Fibroblast of peridontal ligament (primary cell): ENCODE results near the gene NFKBIL1.
A peak's percentile ranks its signal among the peaks of the same experiment; 100 is the strongest.
"Not testable (repeated sequence)": the region's sequence is repeated elsewhere in the genome, so short reads cannot be mapped to it uniquely, and the experiment has no call there.

ENCODE experiments used
- DNase-seq: peaks from one replicate; pipeline ENCODE4 v3.0.0-alpha.2; 2010; ENCODE audit errors: extremely low read depth

Gene NFKBIL1, protein sequence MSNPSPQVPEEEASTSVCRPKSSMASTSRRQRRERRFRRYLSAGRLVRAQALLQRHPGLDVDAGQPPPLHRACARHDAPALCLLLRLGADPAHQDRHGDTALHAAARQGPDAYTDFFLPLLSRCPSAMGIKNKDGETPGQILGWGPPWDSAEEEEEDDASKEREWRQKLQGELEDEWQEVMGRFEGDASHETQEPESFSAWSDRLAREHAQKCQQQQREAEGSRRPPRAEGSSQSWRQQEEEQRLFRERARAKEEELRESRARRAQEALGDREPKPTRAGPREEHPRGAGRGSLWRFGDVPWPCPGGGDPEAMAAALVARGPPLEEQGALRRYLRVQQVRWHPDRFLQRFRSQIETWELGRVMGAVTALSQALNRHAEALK

DNA sequence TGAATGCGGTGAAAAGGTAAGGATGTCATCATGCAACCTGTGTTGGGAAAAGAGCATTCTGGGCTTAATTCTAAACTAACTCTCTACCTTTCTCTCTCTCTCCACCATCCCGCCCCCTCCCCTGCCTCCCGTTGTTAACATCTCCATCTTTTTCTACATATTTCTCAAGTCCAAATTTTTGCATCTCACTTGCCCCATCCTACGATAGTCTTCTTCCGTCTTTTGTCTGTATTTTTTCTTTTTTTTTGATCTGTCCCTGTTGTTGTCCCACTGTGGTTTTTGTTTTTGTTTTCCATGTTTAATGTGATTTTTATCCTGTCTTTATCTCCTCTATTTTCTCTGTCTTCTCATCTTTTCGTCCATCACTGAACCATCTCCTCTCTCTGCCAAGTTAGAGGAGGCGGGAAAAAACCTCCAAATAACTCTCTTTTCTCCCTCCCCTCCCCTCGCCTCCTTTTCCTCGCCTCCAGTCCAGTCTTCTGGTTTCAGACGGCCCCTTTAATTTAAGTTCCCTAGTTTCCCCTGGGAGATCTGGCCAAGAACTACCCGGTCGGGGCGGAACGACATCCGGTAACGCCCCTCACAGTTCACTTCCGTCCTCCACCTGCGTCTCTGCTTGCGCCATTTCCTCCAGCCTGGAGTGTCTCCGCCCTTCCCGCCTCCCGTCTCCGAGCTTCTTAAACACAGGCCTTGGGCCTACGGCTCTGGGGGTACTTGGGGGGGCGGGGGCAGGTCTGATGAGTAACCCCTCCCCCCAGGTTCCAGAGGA is at the start of gene NFKBIL1:
Gene NFKBIL1, plus strand, starts transcription at position 651 of the 769 bp plus-strand sequence. Its CDS starts 87 bp downstream, at position 738.
- peak; percentile 99 for DNase-seq

DNA sequence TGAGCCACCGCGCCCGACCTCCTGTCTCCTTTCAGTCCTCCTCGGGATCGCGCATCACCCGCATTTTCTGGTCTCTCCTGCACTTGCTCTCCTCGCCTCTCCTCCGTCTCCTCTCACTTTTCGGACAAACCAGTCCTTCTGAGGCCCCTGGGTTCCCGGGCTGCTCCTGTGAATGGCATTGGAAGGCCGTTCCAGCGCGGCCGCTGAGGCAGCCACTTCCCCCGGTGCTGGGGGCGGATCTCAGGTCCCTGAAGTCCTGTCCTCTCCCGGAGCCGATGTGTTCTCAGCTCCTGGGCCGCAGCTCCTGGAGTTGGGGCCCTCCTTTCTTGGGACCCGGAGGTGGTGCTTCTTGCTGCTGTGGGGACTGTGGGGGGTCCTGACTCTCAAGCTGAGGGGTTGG is 48.7 kb upstream of the NFKBIL1 start:
- DNase-seq: no peak

DNA sequence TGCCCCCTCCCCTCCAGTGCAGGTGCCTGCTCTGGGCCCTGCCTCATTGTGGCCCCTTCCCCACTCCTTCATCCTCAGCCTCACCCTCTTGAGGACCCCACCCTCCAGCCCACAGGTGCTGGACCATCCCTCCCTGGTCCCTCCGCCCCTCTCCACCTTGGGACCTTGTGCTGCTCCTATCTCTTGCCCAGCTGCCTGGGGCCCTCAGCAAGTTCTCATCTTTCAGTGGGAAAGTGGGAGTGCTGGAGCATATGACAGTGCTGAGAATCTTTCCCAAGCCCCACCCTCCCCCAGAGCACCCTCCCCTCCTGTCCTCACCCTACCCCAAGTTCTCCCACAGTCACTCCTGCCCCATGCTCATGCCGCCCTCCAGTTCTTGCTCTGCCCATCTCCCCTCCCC is 47.8 kb upstream of the NFKBIL1 start:
- not testable (repeated sequence) for DNase-seq

DNA sequence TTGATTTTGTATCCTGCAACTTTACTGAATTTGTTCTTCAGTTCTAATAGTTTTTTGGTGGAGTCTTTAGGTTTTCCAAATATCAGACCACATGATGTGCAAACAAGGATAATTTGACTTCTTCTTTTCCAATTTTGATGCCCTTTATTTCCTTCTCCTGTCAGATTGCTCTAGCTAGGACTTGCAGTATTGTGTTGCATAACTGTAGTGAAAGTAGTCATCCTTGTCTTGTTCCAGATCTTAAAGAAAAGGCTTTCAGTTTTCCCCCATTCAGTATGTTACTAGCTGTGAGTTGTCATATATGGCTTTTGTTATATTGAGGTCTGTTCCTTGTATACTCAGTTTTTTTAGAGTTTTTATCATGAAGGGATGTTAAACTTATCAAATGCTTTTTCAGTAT is 44.8 kb upstream of the NFKBIL1 start:
- peak; percentile 35 for DNase-seq

DNA sequence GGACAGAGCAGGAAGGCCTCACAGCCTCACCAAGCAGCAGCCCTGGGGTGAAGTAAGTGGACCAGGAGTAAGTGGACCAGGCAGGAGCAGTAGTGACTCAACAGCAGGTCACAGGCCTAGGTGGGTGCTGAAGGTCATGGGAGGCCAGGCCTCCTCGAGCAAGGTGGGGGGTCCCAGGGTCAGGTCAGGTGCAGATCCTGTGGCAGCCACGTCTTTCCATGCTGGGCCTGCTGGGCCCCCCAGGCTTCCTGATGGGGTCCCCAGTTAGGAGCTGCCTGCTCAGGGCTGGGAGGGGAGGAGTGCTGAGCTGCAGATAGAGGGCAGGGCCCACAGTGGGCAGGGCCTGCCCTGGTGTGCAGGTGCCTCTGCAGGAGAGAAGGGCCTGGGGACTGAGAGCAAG is 38.4 kb upstream of the NFKBIL1 start:
- DNase-seq: not testable (repeated sequence)

DNA sequence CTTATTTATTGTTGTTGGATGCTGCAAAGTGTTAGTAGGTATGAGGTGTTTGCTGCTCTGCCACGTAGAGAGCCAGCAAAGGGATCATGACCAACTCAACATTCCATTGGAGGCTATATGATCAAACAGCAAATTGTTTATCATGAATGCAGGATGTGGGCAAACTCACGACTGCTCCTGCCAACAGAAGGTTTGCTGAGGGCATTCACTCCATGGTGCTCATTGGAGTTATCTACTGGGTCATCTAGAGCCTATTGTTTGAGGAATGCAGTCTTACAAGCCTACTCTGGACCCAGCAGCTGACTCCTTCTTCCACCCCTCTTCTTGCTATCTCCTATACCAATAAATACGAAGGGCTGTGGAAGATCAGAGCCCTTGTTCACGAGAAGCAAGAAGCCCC is 37.4 kb upstream of the NFKBIL1 start:
- no peak for DNase-seq

DNA sequence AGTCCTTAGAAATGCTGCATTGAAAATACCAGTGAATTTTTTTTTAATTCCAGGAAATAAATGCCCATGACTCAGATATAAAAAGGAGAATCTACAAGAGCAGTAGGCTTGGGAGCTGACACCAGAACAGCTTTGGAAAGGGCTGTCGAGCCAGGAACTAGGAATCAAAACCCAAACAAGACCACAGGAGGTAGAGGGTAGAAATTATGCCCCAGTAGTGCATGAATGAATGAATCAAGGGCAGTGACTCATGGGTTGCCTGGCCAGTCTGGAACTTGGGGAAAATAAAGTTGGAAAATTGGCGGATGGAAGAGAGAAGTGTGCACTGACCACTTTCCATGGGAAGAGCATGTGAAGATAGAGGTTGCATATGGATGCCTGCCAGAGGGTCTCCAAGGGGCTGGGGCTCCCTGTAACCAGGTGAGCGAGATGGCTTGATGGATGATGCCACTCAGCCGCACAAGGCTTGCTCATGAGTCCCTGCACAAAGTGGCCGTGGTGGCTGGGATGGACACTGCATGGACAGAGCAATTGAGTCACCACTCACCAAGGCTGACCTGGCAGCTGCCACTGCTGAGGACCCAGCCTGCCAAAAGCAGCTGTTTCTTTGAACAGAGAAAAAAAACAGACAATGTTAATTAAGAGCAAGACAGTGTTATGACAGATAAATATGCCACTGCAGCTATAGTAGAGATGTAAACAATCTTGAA is 33.8 kb upstream of the NFKBIL1 start:
- no peak for DNase-seq

DNA sequence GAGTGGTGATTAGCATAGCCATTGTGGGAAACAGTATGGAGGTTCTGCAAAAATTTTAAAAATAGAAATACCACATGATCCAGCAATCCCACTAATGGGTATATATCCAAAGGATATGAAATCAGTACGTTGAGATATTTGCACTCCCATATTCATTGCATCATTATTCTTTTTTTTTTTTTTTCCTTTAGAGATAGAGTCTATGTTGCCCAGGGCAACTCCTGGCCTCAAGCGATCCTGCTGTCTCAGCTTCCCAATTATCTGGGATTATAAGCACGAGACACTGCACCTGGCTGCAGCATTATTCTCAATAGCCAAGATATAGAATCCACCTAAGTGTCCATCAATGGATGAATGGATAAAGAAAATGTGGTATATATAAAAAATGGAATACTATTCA is 25.6 kb upstream of the NFKBIL1 start:
- DNase-seq: no peak

DNA sequence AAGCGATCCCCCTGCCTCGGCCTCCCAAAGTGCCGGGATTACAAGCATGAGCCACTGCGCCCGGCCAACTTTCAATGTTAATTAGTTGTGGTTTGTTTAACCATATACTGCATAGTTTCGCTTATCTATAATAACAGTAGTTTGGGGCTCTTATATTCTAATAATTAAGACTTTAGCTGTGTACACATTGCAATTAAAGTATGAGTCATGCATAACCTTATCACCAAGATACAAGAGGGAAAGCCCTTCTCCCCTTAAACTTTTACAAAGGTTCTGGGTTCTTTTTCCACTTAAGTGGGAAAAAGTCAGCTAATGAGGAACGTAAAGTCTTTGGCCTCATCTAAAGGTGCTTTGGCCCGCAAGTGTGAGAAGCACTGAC is 21.9 kb upstream of the NFKBIL1 start:
- no peak for DNase-seq

DNA sequence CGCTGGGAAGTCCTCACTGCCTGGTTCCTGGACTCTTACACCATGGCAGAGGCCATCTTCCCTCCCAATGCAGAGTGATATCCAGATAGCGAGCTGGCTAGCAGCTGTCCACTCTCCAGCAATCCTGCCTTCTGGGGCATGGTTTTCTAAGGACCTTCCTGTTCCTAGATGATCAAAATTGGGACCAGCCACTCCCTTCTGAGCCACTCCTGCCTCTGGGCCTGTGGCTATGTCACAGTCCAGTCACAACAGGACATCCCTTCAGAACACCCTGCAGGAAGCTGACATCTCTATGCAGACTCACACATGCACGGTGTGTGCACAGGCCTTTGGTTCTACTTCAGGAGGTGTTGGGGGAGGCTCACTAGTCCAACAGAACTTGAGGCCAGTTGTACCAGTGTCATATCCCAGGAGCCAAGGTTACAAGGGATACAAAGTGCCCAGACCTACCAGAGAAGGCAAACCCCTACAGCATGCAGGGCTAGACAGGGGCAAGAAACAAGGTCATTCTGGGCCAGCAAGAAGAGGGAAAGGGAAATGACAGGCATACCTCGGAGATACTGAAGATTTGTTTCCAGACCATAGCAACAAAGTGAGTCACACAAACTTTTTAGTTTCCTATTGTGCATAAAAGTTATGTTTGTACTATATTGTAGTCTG is 21.3 kb upstream of the NFKBIL1 start:
- DNase-seq: no peak

DNA sequence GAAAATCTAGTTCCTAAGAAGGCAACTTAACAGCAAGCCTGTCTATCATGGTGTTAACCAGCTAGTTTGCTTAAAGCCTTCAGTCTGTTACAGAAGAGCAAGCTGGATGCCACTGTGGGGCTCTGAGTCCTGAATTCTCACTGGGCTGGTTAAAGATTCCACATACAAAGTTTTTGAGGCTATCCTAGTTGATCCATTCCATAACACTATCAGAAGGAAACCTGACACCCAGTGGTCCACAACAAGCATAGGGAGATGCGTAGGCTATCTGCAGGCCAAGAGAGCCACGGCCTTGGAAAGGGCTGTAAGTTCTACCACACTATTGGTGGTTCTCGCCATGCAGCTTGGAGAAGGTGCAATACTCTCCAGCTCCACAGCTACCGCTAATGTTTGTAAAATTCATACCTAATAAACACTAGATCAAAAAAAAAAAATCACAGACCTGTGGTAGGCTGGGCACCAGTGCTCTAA is 19.1 kb upstream of the NFKBIL1 start:
- DNase-seq: no peak

DNA sequence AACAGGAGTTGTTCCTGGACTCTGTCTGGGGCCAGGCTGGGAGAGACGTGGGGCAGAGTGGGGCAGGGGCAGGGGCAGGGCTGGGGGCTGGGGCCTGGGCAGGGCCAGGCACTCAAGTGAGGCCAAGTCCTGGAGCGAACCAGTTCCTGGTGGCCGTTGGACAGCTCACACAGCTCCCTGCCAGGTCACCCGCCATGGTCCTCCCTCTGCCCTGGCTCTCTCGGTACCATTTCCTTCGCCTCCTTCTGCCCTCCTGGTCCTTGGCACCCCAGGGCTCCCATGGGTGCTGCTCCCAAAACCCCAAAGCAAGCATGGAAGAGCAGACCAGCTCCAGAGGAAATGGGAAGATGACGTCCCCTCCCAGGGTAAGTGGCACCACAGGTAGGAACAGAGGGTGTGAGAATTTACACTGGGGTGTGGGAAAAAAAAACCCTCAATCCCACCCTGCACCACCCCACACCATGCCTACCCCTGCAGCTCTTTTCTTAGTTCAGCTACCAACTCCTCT is 18.5 kb upstream of the NFKBIL1 start, which contains the start of gene MCCD1:
Gene MCCD1, plus strand, starts transcription at position 142 of the 508 bp plus-strand sequence. Its CDS starts 53 bp downstream, at position 195.
- DNase-seq: no peak

DNA sequence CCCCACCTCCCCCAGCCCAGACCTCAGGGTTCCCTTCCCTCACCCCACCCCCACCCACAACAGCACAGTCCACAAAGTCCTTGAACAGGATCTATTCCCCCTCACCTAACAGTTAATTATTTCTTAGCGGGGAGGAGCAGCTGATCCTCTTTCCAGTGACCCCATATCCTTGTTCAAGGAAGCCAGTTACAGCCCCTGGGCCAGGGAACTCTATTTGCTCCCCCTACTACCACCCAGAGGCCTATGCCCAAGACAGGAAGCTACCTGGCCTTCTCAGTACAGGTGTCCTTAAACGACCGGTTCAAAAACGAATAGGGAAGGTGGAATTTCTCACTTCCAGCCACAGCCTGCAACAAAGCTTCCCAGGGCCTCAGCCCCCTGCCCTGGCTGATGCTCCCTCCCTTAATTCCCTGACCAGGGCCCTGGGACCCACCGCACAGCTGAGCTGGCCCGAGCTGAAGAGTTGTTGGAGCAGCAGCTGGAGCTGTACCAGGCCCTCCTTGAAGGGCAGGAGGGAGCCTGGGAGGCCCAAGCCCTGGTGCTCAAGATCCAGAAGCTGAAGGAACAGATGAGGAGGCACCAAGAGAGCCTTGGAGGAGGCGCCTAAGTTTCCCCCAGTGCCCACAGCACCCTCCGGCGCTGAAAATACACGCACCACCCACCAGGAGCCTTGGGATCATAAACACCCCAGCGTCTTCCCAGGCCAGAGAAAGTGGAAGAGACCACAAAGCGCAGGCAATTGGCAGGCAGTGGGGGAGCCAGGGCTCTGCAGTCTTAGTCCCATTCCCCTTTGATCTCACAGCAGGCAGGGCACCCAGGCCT is 17.9 kb upstream of the NFKBIL1 start:
- DNase-seq: no peak

DNA sequence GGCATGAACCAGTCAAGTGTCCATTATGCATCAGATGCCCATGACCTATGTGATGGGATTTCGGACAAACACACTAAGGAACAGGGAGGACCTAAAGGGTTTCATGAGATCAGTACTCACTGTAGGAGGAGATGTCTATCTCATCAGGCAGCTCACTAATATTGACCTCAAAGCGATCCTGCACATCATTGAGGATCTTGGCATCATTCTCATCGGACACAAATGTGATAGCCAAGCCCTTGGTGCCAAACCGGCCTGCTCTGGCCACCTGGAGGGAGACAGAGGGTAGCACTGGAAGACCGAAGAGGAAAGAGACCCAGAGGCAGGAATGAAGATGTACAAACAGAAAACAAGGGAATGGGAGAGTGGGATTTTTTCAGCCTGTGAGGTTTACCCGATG is 16.7 kb upstream of the NFKBIL1 start:
- no peak for DNase-seq

DNA sequence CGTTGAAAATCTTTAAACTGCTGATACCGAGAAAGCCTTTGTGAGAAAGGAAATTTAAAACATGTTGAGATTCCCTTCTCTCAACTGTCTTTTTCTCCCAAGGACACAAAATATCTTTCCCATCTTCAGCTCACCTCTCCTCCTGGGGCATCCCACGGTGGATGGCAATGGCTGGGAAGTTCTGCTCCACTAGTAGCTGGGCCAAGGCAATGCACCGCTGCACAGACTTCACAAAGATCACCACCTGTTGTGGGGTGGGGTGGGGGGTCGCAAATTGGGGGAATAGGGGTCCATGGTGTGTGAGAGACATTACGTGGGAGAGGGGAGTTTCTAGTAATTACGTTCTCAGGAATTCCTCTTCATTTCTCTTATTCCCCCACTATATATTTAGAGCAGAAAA is 16.2 kb upstream of the NFKBIL1 start:
- DNase-seq: no peak

DNA sequence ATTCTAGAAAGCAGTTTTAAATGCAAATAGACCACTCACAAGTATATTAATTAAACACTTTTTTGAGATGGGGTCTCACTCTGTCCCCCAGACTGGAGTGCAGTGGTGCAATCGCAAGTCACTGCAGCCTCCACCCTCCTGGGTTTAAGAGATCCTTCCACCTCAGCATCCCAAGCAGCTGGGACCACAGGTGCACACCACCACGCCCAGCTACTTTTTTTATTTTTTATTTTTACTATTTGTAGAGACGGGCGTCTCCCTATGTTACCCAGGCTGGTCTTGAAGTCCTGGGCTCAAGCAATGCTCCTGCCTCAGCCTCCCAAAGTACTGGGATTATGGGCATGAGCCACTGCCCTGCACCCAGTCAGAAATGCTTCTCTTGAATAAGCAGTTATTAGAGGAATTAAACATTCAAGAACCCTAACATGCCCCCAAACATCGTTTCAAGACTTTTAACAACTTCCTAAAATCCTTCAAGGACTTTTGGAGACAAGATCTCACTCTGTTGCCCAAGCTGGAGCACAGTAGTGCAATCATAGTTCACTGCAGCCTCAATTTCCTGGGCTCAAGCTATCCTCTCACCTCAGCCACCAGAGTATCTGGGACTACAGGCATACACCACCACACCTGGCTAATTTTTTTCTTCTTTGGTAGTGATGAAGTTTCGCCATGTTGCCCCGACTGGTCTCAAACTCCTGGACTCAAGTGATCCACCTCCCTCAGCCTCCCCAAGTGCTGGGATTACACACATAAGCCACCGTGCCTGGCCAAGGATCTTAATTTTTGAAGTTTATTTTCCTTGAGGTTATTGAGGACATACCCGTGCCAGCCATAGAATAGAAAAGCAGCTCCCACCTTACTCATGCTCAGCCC is 15.4 kb upstream of the NFKBIL1 start:
- DNase-seq: no peak

DNA sequence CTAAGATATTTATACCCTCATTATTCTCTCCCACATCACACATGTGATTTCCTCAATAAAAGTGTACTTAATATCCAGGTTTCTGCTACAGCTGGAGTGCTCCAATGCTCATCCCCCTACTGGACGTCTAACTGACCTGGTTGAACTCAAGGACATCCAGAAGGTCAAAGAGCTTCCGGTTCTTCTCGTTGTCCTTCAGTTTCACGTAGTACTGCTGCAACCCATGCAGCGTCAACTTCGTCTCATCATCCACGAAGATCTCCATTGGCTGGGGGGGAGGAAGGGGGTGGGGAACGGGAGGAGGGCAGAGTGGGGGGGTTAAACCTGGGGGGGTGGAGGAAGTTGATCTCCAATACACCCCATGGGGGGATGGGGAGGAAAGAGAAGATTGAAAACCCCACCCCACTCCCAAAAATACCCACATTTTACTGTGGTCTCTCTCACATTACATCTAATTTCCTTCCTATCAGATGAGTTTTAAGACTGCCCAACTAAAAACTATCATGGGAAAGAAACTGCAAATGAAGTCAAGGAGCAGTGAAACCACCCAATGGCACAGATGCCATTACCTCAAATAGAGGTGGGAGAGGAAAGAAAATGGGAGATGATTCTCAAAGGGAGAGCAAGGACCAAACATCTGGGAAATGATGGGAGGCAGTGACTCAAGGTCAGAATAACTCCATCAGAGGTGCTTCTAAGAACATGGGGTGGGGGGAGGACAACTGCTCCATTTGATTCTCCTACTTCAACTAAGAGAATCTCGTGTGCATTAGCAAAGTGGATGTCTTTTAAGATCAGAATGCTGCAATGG is 14.6 kb upstream of the NFKBIL1 start:
- no peak for DNase-seq

DNA sequence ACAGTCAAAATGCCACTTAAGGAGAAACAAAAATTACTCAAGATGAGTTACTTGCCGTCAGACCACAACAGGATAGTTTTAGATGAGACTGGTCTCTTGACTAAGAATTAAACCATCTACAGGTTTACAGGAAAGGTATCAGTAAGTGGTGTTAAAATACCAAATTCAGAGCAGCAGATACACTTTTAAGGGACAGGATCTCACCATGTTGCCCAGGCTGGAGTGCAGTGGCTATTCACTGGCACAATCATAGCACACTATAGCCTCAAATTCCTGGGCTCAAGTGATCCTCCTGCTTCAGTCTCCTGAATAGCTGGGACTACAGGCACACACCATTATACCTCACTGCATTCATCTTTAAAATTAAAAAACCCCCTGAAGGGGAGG is 14.0 kb upstream of the NFKBIL1 start:
- DNase-seq: no peak

DNA sequence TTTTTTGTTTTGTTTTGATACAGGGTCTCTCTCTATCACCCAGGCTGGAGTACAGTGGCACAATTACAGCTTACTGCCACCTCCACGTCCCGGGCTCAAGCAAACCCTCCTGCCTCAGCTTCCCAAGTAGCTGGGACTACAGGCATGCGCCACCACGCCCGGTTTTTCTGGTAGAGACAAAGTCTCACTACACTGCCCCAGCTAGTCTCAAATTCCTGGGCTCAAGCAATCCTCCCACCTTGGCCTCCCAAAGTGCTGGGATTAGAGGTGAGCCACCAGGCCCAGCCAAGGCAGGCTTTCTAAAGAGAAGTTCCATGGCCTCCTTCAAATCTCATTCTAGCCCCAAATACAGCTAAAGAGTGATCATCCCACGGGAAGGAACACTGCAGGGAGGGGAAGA is 13.4 kb upstream of the NFKBIL1 start:
- no peak for DNase-seq
